Measurements from ENCODE around the gene TSKS.

The TSKS gene

GRCh38 chr19:49746206-49746958 is 16.7 kb downstream of the TSKS start:
- H3K9me2 ChIP-seq (replicated peaks; ENCODE audit: insufficient read depth, low read length), result no peaks in the 10 kb centered on the region
- no peaks in the 10 kb centered on the region for H4K20me1 ChIP-seq (ENCODE audit: insufficient read depth, low read length)
- H3F3A ChIP-seq (ENCODE audit: insufficient read depth, low read length), result no peaks in the 10 kb centered on the region
- H3K9me3 ChIP-seq (replicated peaks; ENCODE audit: insufficient read depth, low read length), result no peaks in the 10 kb centered on the region
- H3K36me3 ChIP-seq (replicated peaks; ENCODE audit: insufficient read depth, low read length), result no peaks in the 10 kb centered on the region
- H3K4me3 ChIP-seq (ENCODE audit: low read length), result no peak overlapping the region
- no peaks in the 10 kb centered on the region for H3K79me2 ChIP-seq (ENCODE audit: low read length)
- H3K4me1 ChIP-seq (ENCODE audit: low read length), result no peaks in the 10 kb centered on the region
- DNase-seq, result peak; percentile 12
- H3K4me2 ChIP-seq (ENCODE audit: low read depth, low read length), result no peak overlapping the region
- H2AFZ ChIP-seq (ENCODE audit: low read length), result no peak overlapping the region
- H3K27me3 ChIP-seq (replicated peaks; ENCODE audit: insufficient read depth, low read length), result peaks cover 36% of the 10 kb centered on the region
- no peak overlapping the region for H3K9ac ChIP-seq (ENCODE audit: low read length)
- no peak for TF ChIP-seq CTCF (IDR thresholded peaks at IDR 0.05; ENCODE audit: low read length)
- TF ChIP-seq EZH2 (optimal IDR thresholded peaks at IDR 0.05; ENCODE audit: low read depth, low read length), result no peak
- H3K27ac ChIP-seq (ENCODE audit: low read length), result no peak overlapping the region

- no peak for DNase-seq
- no peak overlapping the region for H3K27ac ChIP-seq (ENCODE audit: low read length)
- H3K9me3 ChIP-seq (replicated peaks; ENCODE audit: insufficient read depth, low read length), result no peaks in the 10 kb centered on the region
- no peak for TF ChIP-seq CTCF (IDR thresholded peaks at IDR 0.05; ENCODE audit: low read length)
- no peak for TF ChIP-seq EZH2phosphoT487 (IDR thresholded peaks at IDR 0.05; ENCODE audit: low read length)
- TF ChIP-seq EZH2 (optimal IDR thresholded peaks at IDR 0.05; ENCODE audit: low read depth, low read length), result no peak
- H3K27me3 ChIP-seq (replicated peaks; ENCODE audit: insufficient read depth, low read length), result peaks cover 33% of the 10 kb centered on the region
- no peaks in the 10 kb centered on the region for H3F3A ChIP-seq (ENCODE audit: insufficient read depth, low read length)
- no peaks in the 10 kb centered on the region for H3K4me1 ChIP-seq (ENCODE audit: low read length)
- no peak overlapping the region for H3K9ac ChIP-seq (ENCODE audit: low read length)
- H3K4me2 ChIP-seq (ENCODE audit: low read depth, low read length), result no peak overlapping the region
- no peaks in the 10 kb centered on the region for H3K79me2 ChIP-seq (ENCODE audit: low read length)
- H3K9me2 ChIP-seq (replicated peaks; ENCODE audit: insufficient read depth, low read length), result no peaks in the 10 kb centered on the region
- H4K20me1 ChIP-seq (ENCODE audit: insufficient read depth, low read length), result no peaks in the 10 kb centered on the region
- H2AFZ ChIP-seq (ENCODE audit: low read length), result no peak overlapping the region
- H3K4me3 ChIP-seq (ENCODE audit: low read length), result no peak overlapping the region
- no peaks in the 10 kb centered on the region for H3K36me3 ChIP-seq (replicated peaks; ENCODE audit: insufficient read depth, low read length)
Observed at GRCh38 chr19:49744946-49745381, 18.1 kb downstream of the TSKS start.

- Histone ChIP-seq H3K79me2 (ENCODE audit: low read length) (no peaks in the 10 kb centered on the region), H3K9me2 (replicated peaks; ENCODE audit: insufficient read depth, low read length) (no peaks in the 10 kb centered on the region), H3K4me3 (ENCODE audit: low read length) (no peak overlapping the region), H3K4me1 (ENCODE audit: low read length) (no peaks in the 10 kb centered on the region), H2AFZ (ENCODE audit: low read length) (no peak overlapping the region), H3K27me3 (replicated peaks; ENCODE audit: insufficient read depth, low read length) (peaks cover 42% of the 10 kb centered on the region), H3K27ac (ENCODE audit: low read length) (no peak overlapping the region), H3K9ac (ENCODE audit: low read length) (no peak overlapping the region), H4K20me1 (ENCODE audit: insufficient read depth, low read length) (no peaks in the 10 kb centered on the region), H3K9me3 (replicated peaks; ENCODE audit: insufficient read depth, low read length) (no peaks in the 10 kb centered on the region), H3F3A (ENCODE audit: insufficient read depth, low read length) (no peaks in the 10 kb centered on the region), H3K36me3 (replicated peaks; ENCODE audit: insufficient read depth, low read length) (no peaks in the 10 kb centered on the region), H3K4me2 (ENCODE audit: low read depth, low read length) (no peak overlapping the region)
- DNase-seq, result no peak
- no peak for TF ChIP-seq CTCF (IDR thresholded peaks at IDR 0.05; ENCODE audit: low read length)
- TF ChIP-seq EZH2phosphoT487 (IDR thresholded peaks at IDR 0.05; ENCODE audit: low read length), result no peak
- TF ChIP-seq EZH2 (optimal IDR thresholded peaks at IDR 0.05; ENCODE audit: low read depth, low read length), result no peak
Observed at GRCh38 chr19:49741210-49741844, 21.8 kb downstream of the TSKS start.
